GM19240 (cell line): ENCODE results near the gene KCTD21.
"Not testable (repeated sequence)": the region's sequence is repeated elsewhere in the genome, so short reads cannot be mapped to it uniquely, and the experiment has no call there.

Experiments used
- DNase-seq: peaks from one replicate; pipeline ENCODE4 v3.0.0; 2011; ENCODE audit warnings: low spot score; ENCODE audit not compliant: insufficient read length

KCTD21 gene, protein sequence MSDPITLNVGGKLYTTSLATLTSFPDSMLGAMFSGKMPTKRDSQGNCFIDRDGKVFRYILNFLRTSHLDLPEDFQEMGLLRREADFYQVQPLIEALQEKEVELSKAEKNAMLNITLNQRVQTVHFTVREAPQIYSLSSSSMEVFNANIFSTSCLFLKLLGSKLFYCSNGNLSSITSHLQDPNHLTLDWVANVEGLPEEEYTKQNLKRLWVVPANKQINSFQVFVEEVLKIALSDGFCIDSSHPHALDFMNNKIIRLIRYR

DNA sequence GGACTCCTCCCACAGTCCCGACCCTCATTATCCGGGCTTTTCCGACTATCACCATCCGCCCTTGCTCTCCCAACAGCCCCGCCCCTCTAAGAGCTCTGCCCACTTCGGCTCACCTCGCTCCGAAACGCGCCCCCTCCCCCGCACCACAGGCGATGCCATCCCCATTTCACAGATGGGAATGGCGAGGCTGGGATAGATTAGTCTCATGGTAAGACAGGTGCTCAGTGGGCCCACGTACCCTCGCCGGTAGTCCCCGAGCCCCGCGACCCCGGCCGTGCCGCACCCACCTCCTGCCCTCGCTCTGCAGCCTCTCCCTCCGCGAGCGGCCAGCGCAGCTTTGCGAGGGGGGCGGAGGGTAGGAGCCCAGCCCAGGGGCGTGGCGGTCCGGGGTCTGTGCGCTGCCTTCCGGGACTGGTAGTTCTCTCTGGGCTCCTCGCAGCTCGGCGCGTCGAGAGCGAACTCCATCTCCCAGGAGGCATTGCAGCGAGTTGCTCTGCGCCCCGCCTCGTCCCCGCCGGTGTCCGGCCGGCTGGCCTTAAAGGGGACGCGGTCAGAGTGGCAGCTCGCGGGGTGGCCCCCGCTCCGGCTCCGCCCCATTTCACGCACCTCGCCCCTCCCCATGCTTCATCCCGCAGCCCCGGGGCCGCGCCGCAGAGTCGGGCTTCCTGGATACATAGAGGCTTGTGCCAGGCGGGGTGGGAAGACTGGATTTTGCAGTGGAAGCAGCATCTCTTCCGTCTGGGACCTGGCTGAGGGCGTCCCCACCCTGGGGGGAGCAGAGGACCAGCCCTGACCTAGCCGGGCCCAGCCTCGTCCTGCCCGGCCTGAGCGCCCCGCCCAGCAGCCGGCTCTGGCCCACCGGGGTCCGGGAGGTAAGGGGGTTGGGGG lies at the start of gene KCTD21, which contains the start of gene USP35:
Gene KCTD21, minus strand, starts transcription at position 341 of the 888 bp plus-strand sequence. CDS start 14,072 bp downstream, outside the sequence.
Gene USP35, plus strand, starts transcription at position 634 of the 888 bp plus-strand sequence. CDS start 7,327 bp downstream, outside the sequence.
- DNase-seq, result peak; percentile 97

GRCh38 chr11:78237293-78238046 lies 49.0 kb upstream of the KCTD21 start:
- no peak for DNase-seq

DNA sequence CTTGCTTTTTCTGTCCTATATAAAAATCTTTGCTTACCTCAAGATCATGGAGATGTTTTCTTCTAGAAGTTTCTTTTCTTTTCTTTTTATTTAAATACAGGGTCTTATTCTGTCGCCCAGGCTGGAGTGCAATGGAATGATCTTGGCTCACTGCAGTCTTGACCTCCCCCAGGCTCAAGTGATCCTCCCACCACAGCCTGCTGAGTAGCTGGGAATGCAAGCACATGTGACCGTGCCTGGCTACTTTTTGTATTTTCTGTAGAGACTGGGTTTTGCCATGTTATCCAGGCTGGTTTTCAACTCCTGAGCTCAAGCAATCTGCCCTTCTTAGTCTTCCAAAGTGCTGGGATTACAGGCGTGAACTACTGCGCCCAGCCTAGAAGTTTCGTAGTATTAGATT lies 45.6 kb upstream of the KCTD21 start:
- DNase-seq, result no peak

- not testable (repeated sequence) for DNase-seq
Observed at GRCh38 chr11:78233046-78233445, 44.6 kb upstream of the KCTD21 start.

DNA sequence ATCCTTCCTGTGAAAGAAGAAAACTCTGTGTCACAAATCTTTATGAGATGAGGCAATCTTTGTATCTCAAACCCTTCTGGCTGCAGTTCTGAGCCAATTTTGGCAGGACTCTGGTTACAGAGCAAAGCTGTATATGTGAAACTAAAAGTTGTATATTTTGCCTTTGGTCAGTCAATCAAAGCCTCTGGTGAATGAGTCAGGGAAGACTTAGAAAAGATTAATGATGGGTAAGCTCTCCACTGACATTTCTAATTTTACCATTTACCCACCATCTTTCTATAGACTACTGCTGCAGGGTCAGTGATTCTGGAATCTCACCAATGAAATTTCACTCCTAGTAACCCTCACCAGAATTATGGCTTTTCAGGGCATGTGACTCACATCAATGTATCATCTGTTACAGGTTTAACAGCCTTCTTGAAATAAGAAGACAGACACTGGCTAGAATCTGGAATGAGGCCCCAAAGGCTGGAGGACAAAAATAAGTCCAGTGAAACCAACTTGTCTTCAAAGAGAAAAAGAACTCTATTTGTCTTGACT lies 43.6 kb upstream of the KCTD21 start:
- no peak for DNase-seq

DNA sequence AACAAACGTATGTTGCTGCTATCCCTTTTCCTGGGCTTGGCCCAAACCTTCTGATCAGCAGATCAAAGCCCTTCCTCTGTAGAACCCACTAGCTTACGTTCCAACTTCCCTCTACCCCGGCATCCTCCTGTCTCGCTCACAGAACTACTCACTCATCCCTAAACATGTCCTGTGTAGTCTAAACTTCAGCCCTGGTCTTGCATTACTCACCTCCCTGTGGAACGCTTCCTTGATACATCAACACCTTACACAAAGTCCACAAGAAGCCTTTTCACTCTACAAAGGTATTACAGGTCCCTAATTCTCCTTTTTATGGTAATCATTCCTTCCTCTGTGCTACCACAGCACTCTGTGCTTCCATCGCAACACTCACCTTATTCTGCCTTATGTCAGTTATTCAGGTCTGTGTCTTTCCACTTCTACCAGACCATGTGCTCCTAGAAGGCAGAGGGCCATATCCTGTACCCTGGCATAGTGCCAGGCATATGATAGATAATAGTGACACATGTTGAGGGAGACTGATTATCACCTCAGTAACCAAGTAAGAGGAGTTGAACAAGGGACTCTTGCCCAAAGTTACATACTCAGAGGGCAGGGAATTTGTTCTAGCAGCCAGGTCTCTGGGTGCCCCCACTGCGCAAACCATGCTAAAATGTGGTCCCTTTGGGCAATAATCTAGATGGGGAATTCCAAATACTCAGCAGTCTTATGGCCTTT lies 41.9 kb upstream of the KCTD21 start:
- DNase-seq, result no peak

DNA sequence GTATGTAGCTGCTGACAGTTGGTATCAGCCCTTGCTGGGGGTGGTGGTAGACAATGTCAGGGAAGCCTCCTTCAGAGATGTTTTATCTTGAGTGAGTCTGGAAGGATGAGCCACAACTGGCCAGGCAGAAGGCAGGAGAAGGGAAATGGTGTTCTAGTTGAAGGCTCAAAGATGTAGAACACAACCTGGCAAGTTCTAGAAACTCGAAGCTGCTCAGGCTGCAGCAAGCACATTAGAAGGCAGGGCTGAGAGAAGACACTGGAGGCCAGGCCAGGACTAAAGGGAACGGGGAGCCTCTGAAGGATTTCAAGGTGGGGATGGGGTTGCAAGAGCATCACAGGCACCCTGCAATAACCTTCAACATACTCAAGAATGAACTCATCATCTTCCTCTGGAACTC lies 40.7 kb upstream of the KCTD21 start:
- DNase-seq, result no peak

- DNase-seq, result peak; percentile 61
Observed at GRCh38 chr11:78228467-78228866, 40.0 kb upstream of the KCTD21 start.

DNA sequence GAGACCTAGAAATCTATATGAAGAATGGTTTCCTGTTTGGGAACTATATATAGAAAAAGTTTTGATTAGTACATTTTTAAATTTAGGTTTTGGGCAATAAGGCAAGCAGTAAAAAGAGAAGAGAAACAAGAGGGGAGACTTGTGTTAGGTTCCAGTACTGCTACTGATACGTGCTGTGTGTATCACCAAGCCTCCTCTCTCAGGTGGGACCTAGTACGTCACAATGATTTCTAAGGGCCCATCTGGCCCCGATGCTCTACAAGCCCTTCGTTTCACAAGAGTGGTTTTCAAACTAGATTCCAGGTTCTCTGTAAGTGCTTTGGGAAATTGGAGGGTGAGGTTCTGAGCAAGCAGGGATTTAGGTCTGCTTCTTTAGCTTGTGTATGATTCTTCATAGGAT lies 39.5 kb upstream of the KCTD21 start:
- no peak for DNase-seq

- no peak for DNase-seq
Observed at GRCh38 chr11:78226684-78227680, 38.6 kb upstream of the KCTD21 start.

DNA sequence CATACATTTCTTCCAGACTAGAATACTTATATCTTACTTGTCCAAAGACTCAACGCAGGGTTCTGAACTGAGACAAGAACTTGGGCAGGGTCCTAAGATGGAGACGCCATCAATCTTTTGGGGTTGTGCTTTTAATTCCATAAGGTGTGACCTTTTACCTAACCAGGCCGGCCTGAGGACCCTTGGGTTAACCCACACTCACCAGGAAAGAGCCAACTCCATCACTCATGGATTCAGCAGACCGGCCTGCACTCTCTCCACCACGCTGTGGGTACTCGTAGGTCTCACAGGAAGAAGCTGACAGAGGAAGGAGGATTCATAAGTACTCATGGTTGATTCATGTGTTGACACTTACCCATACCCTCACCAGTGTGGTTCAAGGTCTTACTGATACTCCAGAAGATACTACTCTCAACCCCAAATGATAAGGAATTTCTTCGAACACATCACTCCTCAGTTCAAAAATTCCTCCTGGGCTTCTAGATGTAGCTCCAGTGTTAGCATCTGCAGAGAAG lies 36.5 kb upstream of the KCTD21 start:
- no peak for DNase-seq

GRCh38 chr11:78224506-78224905 lies 36.1 kb upstream of the KCTD21 start:
- DNase-seq, result no peak

GRCh38 chr11:78223320-78223954 lies 35.0 kb upstream of the KCTD21 start:
- DNase-seq, result peak; percentile 39

- DNase-seq, result not testable (repeated sequence)
Observed at GRCh38 chr11:78222726-78223125, 34.3 kb upstream of the KCTD21 start.

- no peak for DNase-seq
Observed at GRCh38 chr11:78221396-78222315, 33.2 kb upstream of the KCTD21 start.

GRCh38 chr11:78220218-78221157 lies 32.1 kb upstream of the KCTD21 start:
- no peak for DNase-seq
